HEK293 (cell line): ENCODE results near the gene LAMC2.

ENCODE experiments used
- CTCF ChIA-PET: fragments of 350-600 bp; formaldehyde crosslinking; extraction: SDS; loops from one replicate; lab custom pipeline; 2021; ENCODE audit warnings: antibody characterized with exemption; lab: Yijun Ruan, JAX
- POLR2A ChIA-PET: fragments of 300-600 bp; formaldehyde crosslinking; extraction: SDS; loops from one replicate; lab custom pipeline; 2020; ENCODE audit warnings: antibody characterized with exemption, inconsistent platforms; lab: Yijun Ruan, JAX
- H3K27ac ChIP-seq: fragments of 200-500 bp; sonication (Bioruptor generic); 2 replicates; pipeline ENCODE4 v1.5.1; 2014; ENCODE audit warnings: low read depth, low read length, control low read depth, inconsistent platforms; ENCODE audit errors: extremely low read depth
- H3K36me3 ChIP-seq, 2 experiments: fragments of 200-500 bp in 1 of 2; sonication (Bioruptor generic) in 1 of 2; 1 replicate in 1 of 2; 2 replicates in 1 of 2; pipeline ENCODE4 v1.5.1; 2014 to 2017; ENCODE audit warnings: inconsistent platforms in 2 of 2, low read length in 2 of 2; ENCODE audit not compliant: control insufficient read depth in 2 of 2, insufficient read depth in 1 of 2
- H3K4me1 ChIP-seq: fragments of 200-500 bp; sonication (Bioruptor generic); 2 replicates; pipeline ENCODE4 v1.5.1; 2014; ENCODE audit warnings: mild to moderate bottlenecking, low read length, inconsistent platforms; ENCODE audit not compliant: control insufficient read depth, insufficient read depth
- H3K4me3 ChIP-seq: 2 replicates; pipeline ENCODE4 v1.5.1; 2011; ENCODE audit warnings: low read depth, mild to moderate bottlenecking, control low read depth, low read length, moderate library complexity
- H3K9me3 ChIP-seq: fragments of 200-500 bp; sonication (Bioruptor generic); 2 replicates; pipeline ENCODE4 v1.5.1; 2014; ENCODE audit warnings: low read depth, low read length, inconsistent platforms; ENCODE audit not compliant: control insufficient read depth, insufficient read depth
- BCL11B ChIP-seq: fragments of 450-650 bp; formaldehyde crosslinking; IDR thresholded peaks from 2 replicates; pipeline ENCODE4 v1.5.1; 2016; ENCODE audit warnings: low read depth, missing biosample characterization, missing genetic modification characterization
- GFI1B ChIP-seq: fragments of 450-650 bp; formaldehyde crosslinking; IDR thresholded peaks from 2 replicates; pipeline ENCODE4 v1.5.1; 2016; ENCODE audit warnings: missing biosample characterization, missing genetic modification characterization
- HOXC10 ChIP-seq: sonication (generic); formaldehyde crosslinking; IDR thresholded peaks from 2 replicates; pipeline ENCODE4 v1.8.1; 2023; ENCODE audit warnings: mild to moderate bottlenecking, missing genetic modification reagents
- KLF1 ChIP-seq: fragments of 450-650 bp; formaldehyde crosslinking; IDR thresholded peaks from 2 replicates; pipeline ENCODE4 v1.5.1; 2016; ENCODE audit warnings: missing biosample characterization, missing genetic modification characterization
- KLF16 ChIP-seq: fragments of 450-650 bp; formaldehyde crosslinking; IDR thresholded peaks from 2 replicates; pipeline ENCODE4 v1.5.1; 2017; ENCODE audit warnings: missing biosample characterization, missing genetic modification characterization
- SP2 ChIP-seq: fragments of 450-650 bp; formaldehyde crosslinking; IDR thresholded peaks from 2 replicates; pipeline ENCODE4 v1.5.1; 2016; ENCODE audit warnings: missing biosample characterization, missing genetic modification characterization
- ZBTB17 ChIP-seq: fragments of 450-650 bp; formaldehyde crosslinking; IDR thresholded peaks from 2 replicates; pipeline ENCODE4 v1.5.1; 2016; ENCODE audit warnings: missing biosample characterization, missing genetic modification characterization
- ZBTB20 ChIP-seq: fragments of 450-650 bp; formaldehyde crosslinking; IDR thresholded peaks from 2 replicates; pipeline ENCODE4 v1.5.1; 2016; ENCODE audit warnings: missing biosample characterization, missing genetic modification characterization
- ZFP69B ChIP-seq: fragments of 450-650 bp; formaldehyde crosslinking; IDR thresholded peaks from 2 replicates; pipeline ENCODE4 v1.5.1; 2016; ENCODE audit warnings: missing biosample characterization, missing genetic modification characterization
- ZNF114 ChIP-seq: fragments of 450-650 bp; formaldehyde crosslinking; IDR thresholded peaks from 2 replicates; pipeline ENCODE4 v1.5.0; 2017; ENCODE audit warnings: missing biosample characterization, missing genetic modification characterization
- ZNF132 ChIP-seq: fragments of 450-650 bp; formaldehyde crosslinking; IDR thresholded peaks from 2 replicates; pipeline ENCODE4 v1.5.1; 2017; ENCODE audit warnings: missing biosample characterization, missing genetic modification characterization, borderline replicate concordance
- ZNF140 ChIP-seq: fragments of 450-650 bp; formaldehyde crosslinking; IDR thresholded peaks from 2 replicates; pipeline ENCODE4 v1.5.1; 2016; ENCODE audit warnings: missing biosample characterization, missing genetic modification characterization
- ZNF223 ChIP-seq: fragments of 450-650 bp; formaldehyde crosslinking; IDR thresholded peaks from 2 replicates; pipeline ENCODE4 v1.5.1; 2016; ENCODE audit warnings: missing biosample characterization, missing genetic modification characterization
- ZNF23 ChIP-seq: fragments of 450-650 bp; formaldehyde crosslinking; IDR thresholded peaks from 2 replicates; pipeline ENCODE4 v1.5.1; 2016; ENCODE audit warnings: missing biosample characterization, missing genetic modification characterization, borderline replicate concordance
- ZNF266 ChIP-seq: fragments of 450-650 bp; formaldehyde crosslinking; IDR thresholded peaks from 2 replicates; pipeline ENCODE4 v1.5.1; 2016; ENCODE audit warnings: missing biosample characterization, missing genetic modification characterization, low read depth
- ZNF404 ChIP-seq: fragments of 450-650 bp; formaldehyde crosslinking; IDR thresholded peaks from 2 replicates; pipeline ENCODE4 v1.5.1; 2017; ENCODE audit warnings: missing biosample characterization, missing genetic modification characterization
- ZNF561 ChIP-seq: fragments of 450-650 bp; IDR thresholded peaks from 2 replicates; pipeline ENCODE4 v1.5.1; 2018; ENCODE audit warnings: missing biosample characterization, missing genetic modification characterization, borderline replicate concordance
- ZNF654 ChIP-seq: fragments of 450-650 bp; formaldehyde crosslinking; IDR thresholded peaks from 2 replicates; pipeline ENCODE4 v1.5.1; 2016; ENCODE audit warnings: low read depth, missing biosample characterization, missing genetic modification characterization
- ZNF701 ChIP-seq: fragments of 450-650 bp; formaldehyde crosslinking; IDR thresholded peaks from 2 replicates; pipeline ENCODE4 v1.5.1; 2016; ENCODE audit warnings: missing biosample characterization, missing genetic modification characterization
- ZNF747 ChIP-seq: fragments of 450-650 bp; formaldehyde crosslinking; IDR thresholded peaks from 2 replicates; pipeline ENCODE4 v1.5.1; 2016; ENCODE audit warnings: missing biosample characterization, missing genetic modification characterization
- ZNF791 ChIP-seq: fragments of 450-650 bp; formaldehyde crosslinking; IDR thresholded peaks from 2 replicates; pipeline ENCODE4 v1.5.1; 2016; ENCODE audit warnings: missing biosample characterization, missing genetic modification characterization
- ZSCAN23 ChIP-seq: fragments of 450-650 bp; formaldehyde crosslinking; IDR thresholded peaks from 2 replicates; pipeline ENCODE4 v1.5.1; 2016; ENCODE audit warnings: missing biosample characterization, missing genetic modification characterization
- TF ChIP-seq, protein P1 (sequence below): fragments of 450-650 bp; formaldehyde crosslinking; IDR thresholded peaks from 2 replicates; pipeline ENCODE4 v1.5.1; 2016; ENCODE audit warnings: missing biosample characterization, missing genetic modification characterization
- TF ChIP-seq, protein P2 (sequence below): fragments of 450-650 bp; formaldehyde crosslinking; IDR thresholded peaks from 2 replicates; pipeline ENCODE4 v1.5.1; 2016; ENCODE audit warnings: missing biosample characterization, missing genetic modification characterization
- TF ChIP-seq, protein P3 (sequence below): fragments of 450-650 bp; formaldehyde crosslinking; IDR thresholded peaks from 2 replicates; pipeline ENCODE4 v1.5.1; 2016; ENCODE audit warnings: missing biosample characterization, missing genetic modification characterization, low read depth
- TF ChIP-seq, protein P4 (sequence below): fragments of 450-650 bp; formaldehyde crosslinking; IDR thresholded peaks from 2 replicates; pipeline ENCODE4 v1.5.1; 2016; ENCODE audit warnings: missing biosample characterization, missing genetic modification characterization
- TF ChIP-seq, protein P5 (sequence below): fragments of 450-650 bp; IDR thresholded peaks from 2 replicates; pipeline ENCODE4 v1.5.1; 2018; ENCODE audit warnings: missing biosample characterization, missing genetic modification characterization

Gene LAMC2

DNA sequence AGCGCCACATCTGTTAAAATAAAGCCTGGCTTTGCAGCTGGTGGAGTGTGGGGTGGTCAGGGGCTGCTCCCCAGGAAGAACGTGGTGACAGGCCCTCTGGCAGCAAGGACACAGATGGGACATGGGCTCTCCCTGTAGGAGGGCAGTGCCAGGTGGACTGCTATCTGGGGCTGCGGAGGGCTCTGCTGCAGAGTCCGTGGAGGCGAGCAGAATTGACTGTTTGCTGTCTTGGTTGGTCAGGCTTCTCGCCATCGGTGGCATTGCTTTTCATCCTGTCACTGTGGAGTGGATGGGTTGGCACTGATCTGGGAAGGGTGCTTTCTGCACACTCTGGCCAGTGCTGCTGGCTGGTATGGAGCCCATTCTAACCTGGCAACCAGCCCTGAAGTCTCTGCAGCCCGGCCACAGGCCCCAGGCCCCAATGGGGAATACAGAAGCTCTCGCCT lies 103.0 kb downstream of the LAMC2 start (continued):
- no peak for TF ChIP-seq ZNF223 (tag by site-specific recombination)
- TF ChIP-seq, protein P1, sequence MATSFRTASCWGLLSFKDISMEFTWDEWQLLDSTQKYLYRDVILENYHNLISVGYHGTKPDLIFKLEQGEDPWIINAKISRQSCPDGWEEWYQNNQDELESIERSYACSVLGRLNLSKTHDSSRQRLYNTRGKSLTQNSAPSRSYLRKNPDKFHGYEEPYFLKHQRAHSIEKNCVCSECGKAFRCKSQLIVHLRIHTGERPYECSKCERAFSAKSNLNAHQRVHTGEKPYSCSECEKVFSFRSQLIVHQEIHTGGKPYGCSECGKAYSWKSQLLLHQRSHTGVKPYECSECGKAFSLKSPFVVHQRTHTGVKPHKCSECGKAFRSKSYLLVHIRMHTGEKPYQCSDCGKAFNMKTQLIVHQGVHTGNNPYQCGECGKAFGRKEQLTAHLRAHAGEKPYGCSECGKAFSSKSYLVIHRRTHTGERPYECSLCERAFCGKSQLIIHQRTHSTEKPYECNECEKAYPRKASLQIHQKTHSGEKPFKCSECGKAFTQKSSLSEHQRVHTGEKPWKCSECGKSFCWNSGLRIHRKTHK = no peak

DNA sequence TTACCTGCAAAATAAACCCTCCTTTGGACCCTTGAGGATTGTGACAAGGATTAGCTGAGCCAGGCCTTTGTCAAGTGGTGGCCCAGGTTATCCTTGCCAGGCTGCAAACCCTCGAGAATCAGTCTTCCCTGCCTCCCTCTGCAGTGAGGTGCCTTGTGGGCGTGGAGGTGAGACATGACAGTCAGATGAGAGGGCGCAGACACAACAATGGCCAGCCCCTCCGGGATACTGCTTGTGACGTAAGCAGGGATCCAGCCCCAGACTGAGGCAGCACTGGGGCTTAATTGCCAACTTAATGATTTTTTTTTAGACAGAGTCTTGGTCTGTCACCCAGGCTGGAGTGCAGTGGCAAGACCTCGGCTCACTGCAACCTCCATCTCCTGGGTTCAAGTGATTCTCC lies 104.6 kb downstream of the LAMC2 start:
- POLR2A ChIA-PET = interaction anchor here (0.6 kb wide), 1 partner anchor 347 kb away, joined by 3 read pairs; no protein-coding TSS in a partner anchor
- no peaks in the 10 kb centered on the region for H3K36me3 ChIP-seq
- TF ChIP-seq ZNF561 (tag by site-specific recombination) (no peak), ZSCAN23 (tag by site-specific recombination) (no peak), ZBTB20 (tag by site-specific recombination) (no peak), ZNF404 (no peak), SP2 (tag by site-specific recombination) (no peak), ZNF791 (tag by site-specific recombination) (no peak), ZNF747 (tag by site-specific recombination) (no peak), ZNF701 (no peak), ZNF132 (tag by site-specific recombination) (no peak), ZNF23 (no peak), ZNF140 (no peak), HOXC10 (CRISPR knock-in tag) (no peak), ZBTB17 (tag by site-specific recombination) (no peak), KLF16 (tag by site-specific recombination) (no peak), ZNF266 (tag by site-specific recombination) (no peak), ZFP69B (tag by site-specific recombination) (no peak), ZNF114 (tag by site-specific recombination) (no peak), KLF1 (no peak)
- TF ChIP-seq, protein P2, sequence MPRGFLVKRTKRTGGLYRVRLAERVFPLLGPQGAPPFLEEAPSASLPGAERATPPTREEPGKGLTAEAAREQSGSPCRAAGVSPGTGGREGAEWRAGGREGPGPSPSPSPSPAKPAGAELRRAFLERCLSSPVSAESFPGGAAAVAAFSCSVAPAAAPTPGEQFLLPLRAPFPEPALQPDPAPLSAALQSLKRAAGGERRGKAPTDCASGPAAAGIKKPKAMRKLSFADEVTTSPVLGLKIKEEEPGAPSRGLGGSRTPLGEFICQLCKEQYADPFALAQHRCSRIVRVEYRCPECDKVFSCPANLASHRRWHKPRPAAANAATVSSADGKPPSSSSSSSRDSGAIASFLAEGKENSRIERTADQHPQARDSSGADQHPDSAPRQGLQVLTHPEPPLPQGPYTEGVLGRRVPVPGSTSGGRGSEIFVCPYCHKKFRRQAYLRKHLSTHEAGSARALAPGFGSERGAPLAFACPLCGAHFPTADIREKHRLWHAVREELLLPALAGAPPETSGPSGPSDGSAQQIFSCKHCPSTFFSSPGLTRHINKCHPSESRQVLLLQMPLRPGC (tag by site-specific recombination) = no peak
- CTCF ChIA-PET = interaction anchor here (0.9 to 2.2 kb wide), 2 partner anchors 9 to 16 kb away, joined by 3 to 8 read pairs; no protein-coding TSS in a partner anchor
- no peaks in the 10 kb centered on the region for H3K9me3 ChIP-seq
- no peak overlapping the region for H3K4me3 ChIP-seq
- H3K4me1 ChIP-seq = no peaks in the 10 kb centered on the region
- no peak overlapping the region for H3K27ac ChIP-seq

DNA sequence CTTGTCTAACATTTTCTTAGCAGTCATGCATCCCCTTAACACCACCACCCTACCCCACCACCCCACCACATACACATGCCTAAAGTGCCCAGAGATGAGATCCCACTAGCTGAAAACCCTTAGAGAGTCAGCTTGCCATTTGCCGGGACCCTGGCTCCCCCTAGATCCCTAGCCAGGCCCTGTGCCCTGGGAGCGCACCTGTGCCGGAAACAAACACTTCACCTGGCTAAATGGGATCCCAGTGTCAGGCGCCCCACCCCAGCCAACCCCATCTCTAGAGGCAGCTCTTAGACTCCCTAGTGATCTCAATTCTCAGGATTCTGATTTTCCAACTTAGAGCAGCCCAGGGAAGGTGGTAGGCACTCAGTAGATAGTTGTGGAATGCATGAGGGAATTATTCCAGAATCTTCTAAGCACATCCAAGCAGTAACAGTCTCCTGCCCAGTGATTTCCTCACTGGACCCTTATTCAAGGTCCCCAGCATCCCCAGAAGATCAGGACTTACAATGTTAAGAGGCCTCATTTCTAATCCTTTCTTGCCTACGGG lies 105.2 kb downstream of the LAMC2 start:
- no peak overlapping the region for H3K27ac ChIP-seq
- H3K4me1 ChIP-seq = no peaks in the 10 kb centered on the region
- no peaks in the 10 kb centered on the region for H3K36me3 ChIP-seq
- H3K9me3 ChIP-seq = no peaks in the 10 kb centered on the region
- ChIA-PET POLR2A (no interaction called here), CTCF (interaction anchor here (2.2 kb wide), 1 partner anchor 9 kb away, joined by 8 read pairs; no protein-coding TSS in a partner anchor)
- no peak overlapping the region for H3K4me3 ChIP-seq
- no peak for TF ChIP-seq BCL11B
- TF ChIP-seq ZNF654 = no peak
- no peak for TF ChIP-seq GFI1B (tag by site-specific recombination)
- TF ChIP-seq, protein P3, sequence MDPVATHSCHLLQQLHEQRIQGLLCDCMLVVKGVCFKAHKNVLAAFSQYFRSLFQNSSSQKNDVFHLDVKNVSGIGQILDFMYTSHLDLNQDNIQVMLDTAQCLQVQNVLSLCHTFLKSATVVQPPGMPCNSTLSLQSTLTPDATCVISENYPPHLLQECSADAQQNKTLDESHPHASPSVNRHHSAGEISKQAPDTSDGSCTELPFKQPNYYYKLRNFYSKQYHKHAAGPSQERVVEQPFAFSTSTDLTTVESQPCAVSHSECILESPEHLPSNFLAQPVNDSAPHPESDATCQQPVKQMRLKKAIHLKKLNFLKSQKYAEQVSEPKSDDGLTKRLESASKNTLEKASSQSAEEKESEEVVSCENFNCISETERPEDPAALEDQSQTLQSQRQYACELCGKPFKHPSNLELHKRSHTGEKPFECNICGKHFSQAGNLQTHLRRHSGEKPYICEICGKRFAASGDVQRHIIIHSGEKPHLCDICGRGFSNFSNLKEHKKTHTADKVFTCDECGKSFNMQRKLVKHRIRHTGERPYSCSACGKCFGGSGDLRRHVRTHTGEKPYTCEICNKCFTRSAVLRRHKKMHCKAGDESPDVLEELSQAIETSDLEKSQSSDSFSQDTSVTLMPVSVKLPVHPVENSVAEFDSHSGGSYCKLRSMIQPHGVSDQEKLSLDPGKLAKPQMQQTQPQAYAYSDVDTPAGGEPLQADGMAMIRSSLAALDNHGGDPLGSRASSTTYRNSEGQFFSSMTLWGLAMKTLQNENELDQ (tag by site-specific recombination) = no peak
- TF ChIP-seq, protein P4, sequence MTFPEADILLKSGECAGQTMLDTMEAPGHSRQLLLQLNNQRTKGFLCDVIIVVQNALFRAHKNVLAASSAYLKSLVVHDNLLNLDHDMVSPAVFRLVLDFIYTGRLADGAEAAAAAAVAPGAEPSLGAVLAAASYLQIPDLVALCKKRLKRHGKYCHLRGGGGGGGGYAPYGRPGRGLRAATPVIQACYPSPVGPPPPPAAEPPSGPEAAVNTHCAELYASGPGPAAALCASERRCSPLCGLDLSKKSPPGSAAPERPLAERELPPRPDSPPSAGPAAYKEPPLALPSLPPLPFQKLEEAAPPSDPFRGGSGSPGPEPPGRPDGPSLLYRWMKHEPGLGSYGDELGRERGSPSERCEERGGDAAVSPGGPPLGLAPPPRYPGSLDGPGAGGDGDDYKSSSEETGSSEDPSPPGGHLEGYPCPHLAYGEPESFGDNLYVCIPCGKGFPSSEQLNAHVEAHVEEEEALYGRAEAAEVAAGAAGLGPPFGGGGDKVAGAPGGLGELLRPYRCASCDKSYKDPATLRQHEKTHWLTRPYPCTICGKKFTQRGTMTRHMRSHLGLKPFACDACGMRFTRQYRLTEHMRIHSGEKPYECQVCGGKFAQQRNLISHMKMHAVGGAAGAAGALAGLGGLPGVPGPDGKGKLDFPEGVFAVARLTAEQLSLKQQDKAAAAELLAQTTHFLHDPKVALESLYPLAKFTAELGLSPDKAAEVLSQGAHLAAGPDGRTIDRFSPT = no peak
- TF ChIP-seq, protein P5, sequence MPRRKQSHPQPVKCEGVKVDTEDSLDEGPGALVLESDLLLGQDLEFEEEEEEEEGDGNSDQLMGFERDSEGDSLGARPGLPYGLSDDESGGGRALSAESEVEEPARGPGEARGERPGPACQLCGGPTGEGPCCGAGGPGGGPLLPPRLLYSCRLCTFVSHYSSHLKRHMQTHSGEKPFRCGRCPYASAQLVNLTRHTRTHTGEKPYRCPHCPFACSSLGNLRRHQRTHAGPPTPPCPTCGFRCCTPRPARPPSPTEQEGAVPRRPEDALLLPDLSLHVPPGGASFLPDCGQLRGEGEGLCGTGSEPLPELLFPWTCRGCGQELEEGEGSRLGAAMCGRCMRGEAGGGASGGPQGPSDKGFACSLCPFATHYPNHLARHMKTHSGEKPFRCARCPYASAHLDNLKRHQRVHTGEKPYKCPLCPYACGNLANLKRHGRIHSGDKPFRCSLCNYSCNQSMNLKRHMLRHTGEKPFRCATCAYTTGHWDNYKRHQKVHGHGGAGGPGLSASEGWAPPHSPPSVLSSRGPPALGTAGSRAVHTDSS = no peak
- TF ChIP-seq ZNF23 = no peak
